Measurements from ENCODE around the gene RBSN. TPM values are rescaled to one million over a fixed set of nuclear protein-coding genes. Genes with fewer than 3 reads are reported as not detected.

The RBSN gene
- total RNA-seq, 2 donors from 2014 or later: 23.3 to 25.2 TPM

DNA sequence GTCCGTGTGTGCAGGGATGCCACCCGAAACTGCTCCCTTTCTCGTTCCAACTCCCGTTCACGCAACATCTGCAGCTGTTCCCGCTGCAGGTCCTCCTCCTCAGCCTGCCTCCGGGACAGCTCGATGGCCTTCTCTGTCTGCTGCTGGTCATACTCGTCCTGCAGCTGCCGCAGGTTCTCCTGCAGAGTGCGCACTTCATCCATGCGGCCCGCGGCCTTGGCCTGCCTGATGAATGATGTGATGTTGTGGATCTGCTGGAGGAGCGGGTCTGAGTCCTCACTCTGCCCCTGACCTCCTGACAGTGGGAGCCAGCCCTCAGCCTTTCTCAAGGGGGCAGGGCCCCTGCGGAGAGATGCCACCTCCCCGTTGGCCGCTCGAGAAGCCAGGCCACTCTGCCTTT is 24.4 kb downstream of the RBSN start:
- no peaks in the 10 kb centered on the region for H3K27me3 ChIP-seq (ENCODE audit: control insufficient read depth, insufficient read depth, low read length, poor library complexity, severe bottlenecking)
- Mint-ChIP-seq H3K27me3 (ENCODE audit: insufficient read depth) (no peaks in the 10 kb centered on the region), H3K4me3 (no peak overlapping the region), H3K4me1 (no peaks in the 10 kb centered on the region), H3K36me3 (ENCODE audit: low read depth) (peaks cover 46% of the 10 kb centered on the region), H3K27ac (no peak overlapping the region), H3K9me3 (no peaks in the 10 kb centered on the region)
- H3K4me3 ChIP-seq (ENCODE audit: low read length): no peak overlapping the region
- H3K4me1 ChIP-seq (ENCODE audit: control insufficient read depth, insufficient read depth, low read length): no peaks in the 10 kb centered on the region
- no peak overlapping the region for H3K27ac ChIP-seq (ENCODE audit: low read depth, low read length)
- TF ChIP-seq, protein P1, sequence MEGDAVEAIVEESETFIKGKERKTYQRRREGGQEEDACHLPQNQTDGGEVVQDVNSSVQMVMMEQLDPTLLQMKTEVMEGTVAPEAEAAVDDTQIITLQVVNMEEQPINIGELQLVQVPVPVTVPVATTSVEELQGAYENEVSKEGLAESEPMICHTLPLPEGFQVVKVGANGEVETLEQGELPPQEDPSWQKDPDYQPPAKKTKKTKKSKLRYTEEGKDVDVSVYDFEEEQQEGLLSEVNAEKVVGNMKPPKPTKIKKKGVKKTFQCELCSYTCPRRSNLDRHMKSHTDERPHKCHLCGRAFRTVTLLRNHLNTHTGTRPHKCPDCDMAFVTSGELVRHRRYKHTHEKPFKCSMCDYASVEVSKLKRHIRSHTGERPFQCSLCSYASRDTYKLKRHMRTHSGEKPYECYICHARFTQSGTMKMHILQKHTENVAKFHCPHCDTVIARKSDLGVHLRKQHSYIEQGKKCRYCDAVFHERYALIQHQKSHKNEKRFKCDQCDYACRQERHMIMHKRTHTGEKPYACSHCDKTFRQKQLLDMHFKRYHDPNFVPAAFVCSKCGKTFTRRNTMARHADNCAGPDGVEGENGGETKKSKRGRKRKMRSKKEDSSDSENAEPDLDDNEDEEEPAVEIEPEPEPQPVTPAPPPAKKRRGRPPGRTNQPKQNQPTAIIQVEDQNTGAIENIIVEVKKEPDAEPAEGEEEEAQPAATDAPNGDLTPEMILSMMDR (conservative IDR thresholded peaks at IDR 0.05): no peak
- no peaks in the 10 kb centered on the region for H3K9me3 ChIP-seq (ENCODE audit: control insufficient read depth, low read length)
- H3K9ac ChIP-seq (ENCODE audit: extremely low read depth, low read length, poor library complexity, severe bottlenecking): no peak overlapping the region
- H3K36me3 ChIP-seq (ENCODE audit: control insufficient read depth, insufficient read depth, low read length): peaks cover 49% of the 10 kb centered on the region
- 94 to 98% methylated on average over 8 to 19 of the region's 19 CpGs for whole genome bisulfite sequencing, 2 experiments (ENCODE audit: insufficient coverage in 1 of 2, insufficient read length in 1 of 2)
- DNase-seq: no peak

DNA sequence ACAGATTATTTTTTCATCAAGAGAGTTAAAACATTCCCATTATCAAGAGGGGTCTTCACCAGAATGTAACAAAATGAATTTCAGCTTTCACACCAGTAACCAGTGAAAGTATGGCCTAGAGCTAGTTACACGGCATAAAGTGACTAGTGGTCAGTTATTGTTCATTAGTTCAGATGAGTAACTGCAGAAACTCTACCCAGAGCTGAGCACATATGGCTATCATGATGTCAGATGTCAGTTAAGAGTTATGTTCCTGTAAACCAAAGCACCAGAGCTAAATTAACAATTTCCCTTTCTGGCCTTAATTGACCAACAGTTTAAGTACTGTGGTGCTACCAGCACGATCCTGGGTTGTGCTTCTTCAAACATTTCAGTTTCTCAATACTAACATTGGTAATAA is 27.2 kb downstream of the RBSN start:
- Histone ChIP-seq H3K4me3 (ENCODE audit: low read length) (no peak overlapping the region), H3K27me3 (ENCODE audit: control insufficient read depth, insufficient read depth, low read length, poor library complexity, severe bottlenecking) (no peaks in the 10 kb centered on the region), H3K36me3 (ENCODE audit: control insufficient read depth, insufficient read depth, low read length) (peaks cover 25% of the 10 kb centered on the region), H3K27ac (ENCODE audit: low read depth, low read length) (no peak overlapping the region), H3K9me3 (ENCODE audit: control insufficient read depth, low read length) (no peaks in the 10 kb centered on the region), H3K9ac (ENCODE audit: extremely low read depth, low read length, poor library complexity, severe bottlenecking) (no peak overlapping the region), H3K4me1 (ENCODE audit: control insufficient read depth, insufficient read depth, low read length) (no peaks in the 10 kb centered on the region)
- TF ChIP-seq, protein P1 (conservative IDR thresholded peaks at IDR 0.05): no peak
- H3K9me3 Mint-ChIP-seq: no peaks in the 10 kb centered on the region
- no peaks in the 10 kb centered on the region for H3K27me3 Mint-ChIP-seq (ENCODE audit: insufficient read depth)
- no peak overlapping the region for H3K4me3 Mint-ChIP-seq
- peaks cover 29% of the 10 kb centered on the region for H3K36me3 Mint-ChIP-seq (ENCODE audit: low read depth)
- DNase-seq: no peak
- H3K4me1 Mint-ChIP-seq: peaks cover 12% of the 10 kb centered on the region
- WGBS, 2 experiments (ENCODE audit: insufficient coverage in 1 of 2, insufficient read length in 1 of 2): 96 to 100% methylated on average over 1 to 2 of the region's 2 CpGs
- H3K27ac Mint-ChIP-seq: no peak overlapping the region

DNA sequence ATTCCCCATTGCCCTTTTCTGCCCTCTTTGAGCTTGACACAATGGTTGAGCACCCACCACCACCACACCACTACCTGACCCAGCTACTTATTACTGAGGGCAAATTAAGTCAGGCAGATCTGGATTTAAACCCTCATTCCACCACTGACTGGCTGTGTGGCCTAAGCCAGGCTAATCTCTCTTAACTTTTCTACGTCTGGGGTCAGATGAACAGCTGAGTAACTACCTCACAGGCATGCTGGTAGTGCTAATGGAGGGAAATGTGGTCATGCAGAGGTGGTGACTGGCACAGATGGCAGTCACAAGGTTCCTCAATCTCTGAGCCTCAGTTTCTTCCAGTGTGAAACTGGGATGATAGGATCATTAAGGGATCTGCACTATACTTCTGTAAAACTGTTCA is 29.5 kb downstream of the RBSN start:
- Histone ChIP-seq H3K27ac (ENCODE audit: low read depth, low read length) (no peak overlapping the region), H3K4me1 (ENCODE audit: control insufficient read depth, insufficient read depth, low read length) (no peaks in the 10 kb centered on the region), H3K4me3 (ENCODE audit: low read length) (no peak overlapping the region), H3K27me3 (ENCODE audit: control insufficient read depth, insufficient read depth, low read length, poor library complexity, severe bottlenecking) (no peaks in the 10 kb centered on the region), H3K9me3 (ENCODE audit: control insufficient read depth, low read length) (no peaks in the 10 kb centered on the region), H3K9ac (ENCODE audit: extremely low read depth, low read length, poor library complexity, severe bottlenecking) (no peak overlapping the region), H3K36me3 (ENCODE audit: control insufficient read depth, insufficient read depth, low read length) (peaks cover 10% of the 10 kb centered on the region)
- no peak overlapping the region for H3K27ac Mint-ChIP-seq
- no peaks in the 10 kb centered on the region for H3K27me3 Mint-ChIP-seq (ENCODE audit: insufficient read depth)
- TF ChIP-seq, protein P1 (conservative IDR thresholded peaks at IDR 0.05): no peak
- WGBS, 2 experiments (ENCODE audit: insufficient coverage in 1 of 2, insufficient read length in 1 of 2): 92% methylated on average over 1 of the region's 1 CpG; no CpG with 5 or more reads in 1 of the 2 experiments
- H3K4me1 Mint-ChIP-seq: peaks cover 16% of the 10 kb centered on the region
- no peak for DNase-seq
- no peaks in the 10 kb centered on the region for H3K9me3 Mint-ChIP-seq
- no peak overlapping the region for H3K4me3 Mint-ChIP-seq
- peaks cover 17% of the 10 kb centered on the region for H3K36me3 Mint-ChIP-seq (ENCODE audit: low read depth)
